Measurements from ENCODE around the gene NME5. TPM values are rescaled to one million over a fixed set of nuclear protein-coding genes. Genes with fewer than 3 reads are reported as not detected.

NME5 gene
- total RNA-seq, 1 experiment from 2014 or later: 0.44 TPM

- POLR2A ChIA-PET (ENCODE audit: unreplicated experiment): no interaction called here
Measured at GRCh38 chr5:138180183-138180782, 41.1 kb upstream of the NME5 start.

GRCh38 chr5:138179277-138179857 is 40.1 kb upstream of the NME5 start:
- Histone ChIP-seq H3K4me1 (ENCODE audit: insufficient read depth, low read length) (peaks cover 15% of the 10 kb centered on the region), H3K27me3 (ENCODE audit: low read length) (no peaks in the 10 kb centered on the region), H3K79me2 (ENCODE audit: low read length) (peaks cover 57% of the 10 kb centered on the region), H3K9me3 (ENCODE audit: low read length) (no peaks in the 10 kb centered on the region), H3F3A (ENCODE audit: low read length, unreplicated experiment) (no peaks in the 10 kb centered on the region), H4K20me1 (ENCODE audit: low read length) (peaks cover 5% of the 10 kb centered on the region; the same call in 1 of the 2 replicates), H2AFZ (ENCODE audit: low read length) (peak overlapping the region; percentile 76), H3K4me3 (ENCODE audit: low read length) (peak overlapping the region; percentile 95), H3K36me3 (ENCODE audit: low read depth, low read length) (peaks cover 35% of the 10 kb centered on the region), H3K9ac (ENCODE audit: low read length) (peak overlapping the region; percentile 79), H3K9me2 (replicated peaks; ENCODE audit: low read length) (no peaks in the 10 kb centered on the region), H3K27ac (ENCODE audit: low read length) (0 out of 2 replicates have a peak overlapping the region, but pooled peaks have one; percentile 21), H3K4me2 (ENCODE audit: low read length) (peak overlapping the region; percentile 95)
- TF ChIP-seq EZH2phosphoT487 (IDR thresholded peaks at IDR 0.05; ENCODE audit: borderline replicate concordance, low read length): no peak
- TF ChIP-seq EZH2 (IDR thresholded peaks at IDR 0.05; ENCODE audit: low read length, unreplicated experiment): no peak
- no peak for TF ChIP-seq CTCF (conservative IDR thresholded peaks at IDR 0.05; ENCODE audit: low read depth, low read length)
- BruUV-seq (replicated peaks): TSS peak; percentile 68
- DNase-seq (no peak), ATAC-seq (no peak; the same call in 1 of the 2 replicates)
- ChIA-PET POLR2A (ENCODE audit: unreplicated experiment) (interaction anchor here (0.6 kb wide), 1 partner anchor 35 kb away, joined by 9 read pairs; no protein-coding TSS in a partner anchor), CTCF (no interaction called here)
- intact Hi-C loops (cut with micrococcal nuclease): no loop called here

More at GRCh38 chr5:138180183-138180782, 41.1 kb upstream of the NME5 start:
- peaks cover 5% of the 10 kb centered on the region; the same call in 1 of the 2 replicates for H4K20me1 ChIP-seq (ENCODE audit: low read length)
- no peak for TF ChIP-seq EZH2 (IDR thresholded peaks at IDR 0.05; ENCODE audit: low read length, unreplicated experiment)
- peak; percentile 69 for TF ChIP-seq CTCF (conservative IDR thresholded peaks at IDR 0.05; ENCODE audit: low read depth, low read length)
- intact Hi-C loops (cut with micrococcal nuclease): no loop called here
- ATAC-seq: peak; percentile 16
- H3K27ac ChIP-seq (ENCODE audit: low read length): no peak overlapping the region
- H3K36me3 ChIP-seq (ENCODE audit: low read depth, low read length): peaks cover 44% of the 10 kb centered on the region
- H3K27me3 ChIP-seq (ENCODE audit: low read length): no peaks in the 10 kb centered on the region
- H3K4me3 ChIP-seq (ENCODE audit: low read length): peak overlapping the region; percentile 95
- H3K9me3 ChIP-seq (ENCODE audit: low read length): no peaks in the 10 kb centered on the region
- DNase-seq: peak; percentile 71
- BruUV-seq (replicated peaks): no TSS peak
- peak overlapping the region; percentile 79 for H3K9ac ChIP-seq (ENCODE audit: low read length)
- no peaks in the 10 kb centered on the region for H3F3A ChIP-seq (ENCODE audit: low read length, unreplicated experiment)
- peaks cover 15% of the 10 kb centered on the region for H3K4me1 ChIP-seq (ENCODE audit: insufficient read depth, low read length)
- peak overlapping the region; percentile 95 for H3K4me2 ChIP-seq (ENCODE audit: low read length)
- CTCF ChIA-PET: no interaction called here
- H2AFZ ChIP-seq (ENCODE audit: low read length): no peak overlapping the region
- H3K9me2 ChIP-seq (replicated peaks; ENCODE audit: low read length): no peaks in the 10 kb centered on the region
- peaks cover 57% of the 10 kb centered on the region for H3K79me2 ChIP-seq (ENCODE audit: low read length)

All from PC-3 (cell line).